ENCODE results near the gene ACBD4.

DNA sequence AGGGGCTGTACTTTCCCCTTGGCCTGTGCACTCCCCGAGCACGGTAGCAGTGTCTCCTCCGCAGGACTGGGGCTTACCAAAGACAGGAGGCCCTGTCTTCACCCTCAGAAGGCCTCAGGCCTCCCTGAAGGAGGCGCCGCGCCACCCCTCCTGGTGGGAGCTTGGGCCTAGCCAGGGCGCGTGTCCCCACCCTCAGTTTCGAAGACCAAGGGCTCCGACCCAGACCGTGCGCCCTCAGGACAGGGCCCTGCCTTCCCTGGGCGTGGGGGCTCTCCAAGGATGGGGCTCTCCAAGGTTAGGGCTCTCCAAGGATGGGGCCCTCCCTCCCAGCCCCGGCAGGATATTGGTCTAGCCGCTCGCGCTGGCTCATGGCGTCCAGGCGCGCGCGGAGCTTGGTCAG, 14.9 kb upstream of the ACBD4 start:
- TF ChIP-seq, protein P1, sequence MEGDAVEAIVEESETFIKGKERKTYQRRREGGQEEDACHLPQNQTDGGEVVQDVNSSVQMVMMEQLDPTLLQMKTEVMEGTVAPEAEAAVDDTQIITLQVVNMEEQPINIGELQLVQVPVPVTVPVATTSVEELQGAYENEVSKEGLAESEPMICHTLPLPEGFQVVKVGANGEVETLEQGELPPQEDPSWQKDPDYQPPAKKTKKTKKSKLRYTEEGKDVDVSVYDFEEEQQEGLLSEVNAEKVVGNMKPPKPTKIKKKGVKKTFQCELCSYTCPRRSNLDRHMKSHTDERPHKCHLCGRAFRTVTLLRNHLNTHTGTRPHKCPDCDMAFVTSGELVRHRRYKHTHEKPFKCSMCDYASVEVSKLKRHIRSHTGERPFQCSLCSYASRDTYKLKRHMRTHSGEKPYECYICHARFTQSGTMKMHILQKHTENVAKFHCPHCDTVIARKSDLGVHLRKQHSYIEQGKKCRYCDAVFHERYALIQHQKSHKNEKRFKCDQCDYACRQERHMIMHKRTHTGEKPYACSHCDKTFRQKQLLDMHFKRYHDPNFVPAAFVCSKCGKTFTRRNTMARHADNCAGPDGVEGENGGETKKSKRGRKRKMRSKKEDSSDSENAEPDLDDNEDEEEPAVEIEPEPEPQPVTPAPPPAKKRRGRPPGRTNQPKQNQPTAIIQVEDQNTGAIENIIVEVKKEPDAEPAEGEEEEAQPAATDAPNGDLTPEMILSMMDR (IDR thresholded peaks at IDR 0.05; ENCODE audit: low read depth, low read length, poor library complexity, severe bottlenecking): no peak
- TF ChIP-seq EZH2phosphoT487 (IDR thresholded peaks at IDR 0.05; ENCODE audit: borderline replicate concordance, low read length): no peak

Data from DOHH2 (cell line).